ENCODE data around the gene EIF1AD. TPM values are rescaled to one million over a fixed set of nuclear protein-coding genes. Genes with fewer than 3 reads are reported as not detected.

Gene EIF1AD
- total RNA-seq, 3 donors from 2014 or later (not counting 1 experiment from before 2014, with no cell fraction given), result 49.9 to 74.2 (median 62.8) TPM

- 92% methylated on average over 9 of the region's 9 CpGs for WGBS (ENCODE audit: insufficient coverage)
- Histone ChIP-seq H3K4me1 (ENCODE audit: control insufficient read depth, insufficient read depth, low read length) (no peaks in the 10 kb centered on the region), H3K4me3 (ENCODE audit: low read length) (no peak overlapping the region), H3K9me3 (ENCODE audit: control insufficient read depth, insufficient read depth, low read length) (no peaks in the 10 kb centered on the region), H3K27ac (ENCODE audit: low read length) (no peak overlapping the region), H3K36me3 (ENCODE audit: control insufficient read depth, insufficient read depth, low read length) (no peaks in the 10 kb centered on the region), H3K27me3 (ENCODE audit: control insufficient read depth, insufficient read depth, low read length) (no peaks in the 10 kb centered on the region)
- TF ChIP-seq CTCF (IDR thresholded peaks at IDR 0.05), result no peak
- Mint-ChIP-seq H3K27ac (no peak overlapping the region), H3K9me3 (no peaks in the 10 kb centered on the region), H3K36me3 (no peaks in the 10 kb centered on the region), H3K4me1 (peaks cover 6 to 7% of the 10 kb centered on the region in 2 donors), H3K4me3 (no peak overlapping the region), H3K27me3 (ENCODE audit: low read depth in 2 of 2) (no peaks in the 10 kb centered on the region)
- intact Hi-C loops (cut with micrococcal nuclease), result loop anchor here (10.0 kb wide), 1 partner anchor 443 kb away; no protein-coding TSS in a partner anchor
- no peak for DNase-seq
- no peak for ATAC-seq
Observed at GRCh38 chr11:65987336-65987735, 14.6 kb downstream of the EIF1AD start.

- Mint-ChIP-seq H3K27me3 (ENCODE audit: low read depth in 2 of 2) (no peaks in the 10 kb centered on the region), H3K36me3 (no peaks in the 10 kb centered on the region), H3K27ac (no peak overlapping the region), H3K9me3 (no peaks in the 10 kb centered on the region), H3K4me3 (no peak overlapping the region), H3K4me1 (no peaks in the 10 kb centered on the region)
- no peak for DNase-seq
- intact Hi-C loops (cut with micrococcal nuclease), result loop anchor here (10.0 kb wide), 1 partner anchor 439 kb away; no protein-coding TSS in a partner anchor
- Histone ChIP-seq H3K36me3 (ENCODE audit: control insufficient read depth, insufficient read depth, low read length) (peaks cover 8% of the 10 kb centered on the region), H3K27me3 (ENCODE audit: control insufficient read depth, insufficient read depth, low read length) (no peaks in the 10 kb centered on the region), H3K9me3 (ENCODE audit: control insufficient read depth, insufficient read depth, low read length) (no peaks in the 10 kb centered on the region), H3K27ac (ENCODE audit: low read length) (no peak overlapping the region), H3K4me3 (ENCODE audit: low read length) (no peak overlapping the region), H3K4me1 (ENCODE audit: control insufficient read depth, insufficient read depth, low read length) (no peaks in the 10 kb centered on the region)
- ATAC-seq, result no peak
- TF ChIP-seq CTCF (IDR thresholded peaks at IDR 0.05), result no peak
- 93% methylated on average over 5 of the region's 5 CpGs for WGBS (ENCODE audit: insufficient coverage)
Observed at GRCh38 chr11:65983589-65983987, 18.4 kb downstream of the EIF1AD start.

GRCh38 chr11:65982824-65983588, 19.0 kb downstream of the EIF1AD start:
- Mint-ChIP-seq H3K4me1 (no peaks in the 10 kb centered on the region), H3K27me3 (ENCODE audit: low read depth in 2 of 2) (no peaks in the 10 kb centered on the region), H3K36me3 (no peaks in the 10 kb centered on the region), H3K9me3 (no peaks in the 10 kb centered on the region), H3K27ac (no peak overlapping the region), H3K4me3 (no peak overlapping the region)
- intact Hi-C loops (cut with micrococcal nuclease), result loop anchor here (10.0 kb wide), 1 partner anchor 438 kb away; no protein-coding TSS in a partner anchor
- no peaks in the 10 kb centered on the region for H3K27me3 ChIP-seq (ENCODE audit: control insufficient read depth, insufficient read depth, low read length)
- DNase-seq, result no peak
- 89% methylated on average over 22 of the region's 22 CpGs for WGBS (ENCODE audit: insufficient coverage)
- no peak overlapping the region for H3K27ac ChIP-seq (ENCODE audit: low read length)
- no peaks in the 10 kb centered on the region for H3K4me1 ChIP-seq (ENCODE audit: control insufficient read depth, insufficient read depth, low read length)
- H3K9me3 ChIP-seq (ENCODE audit: control insufficient read depth, insufficient read depth, low read length), result no peaks in the 10 kb centered on the region
- TF ChIP-seq CTCF (IDR thresholded peaks at IDR 0.05), result no peak
- no peak for ATAC-seq
- H3K36me3 ChIP-seq (ENCODE audit: control insufficient read depth, insufficient read depth, low read length), result peaks cover 13% of the 10 kb centered on the region
- no peak overlapping the region for H3K4me3 ChIP-seq (ENCODE audit: low read length)

Data from natural killer cell (primary cell).